Calu3 (cell line): ENCODE results near the gene TMEM26. TPM values are rescaled to one million over a fixed set of nuclear protein-coding genes. Genes with fewer than 3 reads are reported as not detected.

Experiments
- BruUV-seq: library from RNA; stranded (reverse); fragments of 400-500 nt; replicated peaks from 2 replicates; lab custom pipeline; 2021; lab: Mats Ljungman, UMichigan
- CTCF ChIA-PET: fragments of 300-600 bp; sonication (Branson Sonifier 250); formaldehyde crosslinking; loops from one replicate; lab custom pipeline; 2022; ENCODE audit warnings: antibody characterized with exemption; lab: Charles Lee
- DNase-seq: peaks from one replicate; pipeline ENCODE4 v3.0.0; 2022
- H3K27ac Mint-ChIP-seq: one replicate; pipeline ENCODE4 v1.8.0; 2022; ENCODE audit warnings: mixed read lengths; ENCODE audit not compliant: unreplicated experiment
- H3K27me3 Mint-ChIP-seq: one replicate; pipeline ENCODE4 v1.8.0; 2022; ENCODE audit warnings: mixed read lengths; ENCODE audit not compliant: unreplicated experiment
- H3K36me3 Mint-ChIP-seq: one replicate; pipeline ENCODE4 v1.8.0; 2022; ENCODE audit warnings: mild to moderate bottlenecking, moderate library complexity, mixed read lengths; ENCODE audit not compliant: insufficient read depth, unreplicated experiment
- H3K4me1 Mint-ChIP-seq: one replicate; pipeline ENCODE4 v1.8.0; 2022; ENCODE audit warnings: mild to moderate bottlenecking, low read depth, mixed read lengths; ENCODE audit not compliant: unreplicated experiment
- H3K4me3 Mint-ChIP-seq: one replicate; pipeline ENCODE4 v1.8.0; 2022; ENCODE audit warnings: mild to moderate bottlenecking, low read depth, moderate library complexity, mixed read lengths; ENCODE audit not compliant: unreplicated experiment
- H3K9me3 Mint-ChIP-seq: one replicate; pipeline ENCODE4 v1.8.0; 2022; ENCODE audit warnings: low read depth, mixed read lengths; ENCODE audit not compliant: unreplicated experiment
- CTCF ChIP-seq: fragments of 200-600 bp; IDR thresholded peaks from one replicate; pipeline ENCODE4 v1.8.0; 2022; ENCODE audit warnings: antibody characterized with exemption; ENCODE audit not compliant: unreplicated experiment
- intact Hi-C: fragments of 100-400 bp; cut with micrococcal nuclease; formaldehyde crosslinking; loops from one replicate; pipeline ENCODE4 v1.10.0; 2022; ENCODE audit not compliant: unreplicated experiment
- total RNA-seq: library from RNA; stranded (reverse); gene quantifications from 2 replicates; pipeline ENCODE4 v1.2.3, GENCODE V29; 2022

TMEM26 gene
- total RNA-seq, 1 experiment from 2014 or later = not detected

- CTCF ChIA-PET = no interaction called here
- Mint-ChIP-seq H3K4me1 (no peaks in the 10 kb centered on the region), H3K27me3 (no peaks in the 10 kb centered on the region), H3K9me3 (no peaks in the 10 kb centered on the region), H3K27ac (no peak overlapping the region), H3K36me3 (no peaks in the 10 kb centered on the region), H3K4me3 (no peak overlapping the region)
- no TSS peak for BruUV-seq
- no peak for DNase-seq
- TF ChIP-seq CTCF = no peak
- intact Hi-C loops = no loop called here
Observed at GRCh38 chr10:61439058-61439609, 14.0 kb downstream of the TMEM26 start.

GRCh38 chr10:61438141-61438988 is 14.8 kb downstream of the TMEM26 start:
- CTCF ChIA-PET = no interaction called here
- H3K9me3 Mint-ChIP-seq = no peaks in the 10 kb centered on the region
- no peak overlapping the region for H3K4me3 Mint-ChIP-seq
- no peak for DNase-seq
- BruUV-seq = no TSS peak
- intact Hi-C loops = no loop called here
- no peaks in the 10 kb centered on the region for H3K4me1 Mint-ChIP-seq
- H3K27me3 Mint-ChIP-seq = no peaks in the 10 kb centered on the region
- H3K36me3 Mint-ChIP-seq = no peaks in the 10 kb centered on the region
- TF ChIP-seq CTCF = no peak
- no peak overlapping the region for H3K27ac Mint-ChIP-seq

- no peak for DNase-seq
- CTCF ChIA-PET = no interaction called here
Observed at GRCh38 chr10:61423178-61423577, 30.0 kb downstream of the TMEM26 start.

GRCh38 chr10:61417661-61418060 is 35.5 kb downstream of the TMEM26 start:
- BruUV-seq = no TSS peak
- Mint-ChIP-seq H3K9me3 (peaks cover 4% of the 10 kb centered on the region), H3K27ac (no peak overlapping the region), H3K27me3 (no peaks in the 10 kb centered on the region), H3K4me1 (no peaks in the 10 kb centered on the region), H3K4me3 (no peak overlapping the region), H3K36me3 (no peaks in the 10 kb centered on the region)
- intact Hi-C loops = no loop called here
- TF ChIP-seq CTCF = no peak
- DNase-seq = no peak
- CTCF ChIA-PET = no interaction called here

More at GRCh38 chr10:61423178-61423577, 30.0 kb downstream of the TMEM26 start:
- no peak for TF ChIP-seq CTCF
- BruUV-seq = no TSS peak
- H3K27me3 Mint-ChIP-seq = no peaks in the 10 kb centered on the region
- H3K4me3 Mint-ChIP-seq = no peak overlapping the region
- no peaks in the 10 kb centered on the region for H3K36me3 Mint-ChIP-seq
- H3K4me1 Mint-ChIP-seq = no peaks in the 10 kb centered on the region
- H3K9me3 Mint-ChIP-seq = peaks cover 8% of the 10 kb centered on the region
- intact Hi-C loops = no loop called here
- H3K27ac Mint-ChIP-seq = no peak overlapping the region
